ENCODE data around the gene SCGB1D2.
"Not testable (repeated sequence)": the region's sequence is repeated elsewhere in the genome, so short reads cannot be mapped to it uniquely, and the experiment has no call there.

SCGB1D2 gene, protein sequence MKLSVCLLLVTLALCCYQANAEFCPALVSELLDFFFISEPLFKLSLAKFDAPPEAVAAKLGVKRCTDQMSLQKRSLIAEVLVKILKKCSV

DNA sequence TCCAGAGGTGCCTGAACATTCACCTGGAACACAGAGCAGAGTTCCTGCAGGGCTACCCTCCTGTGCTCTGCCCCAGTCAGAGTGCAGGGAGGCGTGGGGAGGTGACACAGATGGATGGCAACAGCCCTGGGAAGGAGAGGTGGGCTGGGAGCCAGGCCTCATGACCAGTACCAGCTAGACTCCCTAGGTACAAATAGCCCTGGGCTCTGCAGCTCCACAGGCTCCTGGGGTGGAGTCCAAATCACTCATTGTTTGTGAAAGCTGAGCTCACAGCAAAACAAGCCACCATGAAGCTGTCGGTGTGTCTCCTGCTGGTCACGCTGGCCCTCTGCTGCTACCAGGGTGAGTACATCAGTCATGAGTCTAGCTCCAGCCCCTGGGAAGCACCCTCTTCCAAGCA, at the start of gene SCGB1D2:
Gene SCGB1D2, plus strand, starts transcription at position 219 of the 400 bp plus-strand sequence. Its CDS starts 69 bp downstream, at position 288.
- CTCF ChIA-PET, result interaction anchor here (0.7 to 1.5 kb wide), 4 partner anchors 14 to 69 kb away, joined by 3 to 5 read pairs (median 3); no protein-coding TSS in a partner anchor
- no peak for DNase-seq (ENCODE audit: extremely low spot score)

DNA sequence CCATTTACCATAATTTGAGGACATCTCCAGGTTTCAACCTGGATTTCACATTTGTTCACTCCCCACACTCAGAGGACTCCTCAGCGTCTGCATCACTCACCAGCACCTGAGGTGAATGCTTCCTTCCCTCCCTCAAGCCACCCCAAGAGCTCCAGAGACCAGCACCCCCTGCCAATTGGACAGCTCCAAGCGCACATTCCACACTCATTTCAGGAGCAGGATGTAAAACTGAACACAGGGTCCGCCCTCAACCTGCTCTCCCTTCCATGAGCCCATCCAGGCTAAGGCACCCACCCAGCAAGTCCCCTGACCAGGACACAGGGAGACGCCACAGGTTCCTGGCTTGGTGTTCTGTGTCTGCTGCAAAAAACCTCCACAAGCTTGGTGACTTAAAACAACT, 48.1 kb upstream of the SCGB1D2 start:
- ChIA-PET CTCF (interaction anchor here (1.2 kb wide), 1 partner anchor 22 kb away, joined by 3 read pairs; no protein-coding TSS in a partner anchor), POLR2A (no interaction called here)
- DNase-seq (ENCODE audit: extremely low spot score), result no peak
- TF ChIP-seq, protein P1, sequence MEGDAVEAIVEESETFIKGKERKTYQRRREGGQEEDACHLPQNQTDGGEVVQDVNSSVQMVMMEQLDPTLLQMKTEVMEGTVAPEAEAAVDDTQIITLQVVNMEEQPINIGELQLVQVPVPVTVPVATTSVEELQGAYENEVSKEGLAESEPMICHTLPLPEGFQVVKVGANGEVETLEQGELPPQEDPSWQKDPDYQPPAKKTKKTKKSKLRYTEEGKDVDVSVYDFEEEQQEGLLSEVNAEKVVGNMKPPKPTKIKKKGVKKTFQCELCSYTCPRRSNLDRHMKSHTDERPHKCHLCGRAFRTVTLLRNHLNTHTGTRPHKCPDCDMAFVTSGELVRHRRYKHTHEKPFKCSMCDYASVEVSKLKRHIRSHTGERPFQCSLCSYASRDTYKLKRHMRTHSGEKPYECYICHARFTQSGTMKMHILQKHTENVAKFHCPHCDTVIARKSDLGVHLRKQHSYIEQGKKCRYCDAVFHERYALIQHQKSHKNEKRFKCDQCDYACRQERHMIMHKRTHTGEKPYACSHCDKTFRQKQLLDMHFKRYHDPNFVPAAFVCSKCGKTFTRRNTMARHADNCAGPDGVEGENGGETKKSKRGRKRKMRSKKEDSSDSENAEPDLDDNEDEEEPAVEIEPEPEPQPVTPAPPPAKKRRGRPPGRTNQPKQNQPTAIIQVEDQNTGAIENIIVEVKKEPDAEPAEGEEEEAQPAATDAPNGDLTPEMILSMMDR (IDR thresholded peaks at IDR 0.05; ENCODE audit: control extremely low read depth, extremely low read depth, low read depth, missing control alignments), result no peak

More for the DNA sequence above, at the start of gene SCGB1D2:
- TF ChIP-seq, protein P1 (IDR thresholded peaks at IDR 0.05; ENCODE audit: control extremely low read depth, extremely low read depth, low read depth, missing control alignments), result no peak
- POLR2A ChIA-PET, result no interaction called here

DNA sequence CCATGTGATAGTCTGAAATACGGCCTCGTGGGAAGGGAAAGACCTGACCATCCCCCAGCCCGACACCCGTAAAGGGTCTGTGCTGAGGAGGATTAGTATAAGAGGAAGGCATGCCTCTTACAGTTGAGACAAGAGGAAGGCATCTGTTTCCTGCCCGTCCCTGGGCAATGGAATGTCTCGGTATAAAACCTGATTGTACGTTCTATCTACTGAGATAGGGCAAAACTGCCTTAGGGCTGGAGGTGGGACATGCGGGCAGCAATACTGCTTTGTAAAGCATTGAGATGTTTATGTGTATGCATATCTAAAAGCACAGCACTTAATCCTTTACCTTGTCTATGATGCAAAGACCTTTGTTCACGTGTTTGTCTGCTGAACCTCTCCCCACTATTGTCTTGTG, 47.0 kb upstream of the SCGB1D2 start:
- DNase-seq (ENCODE audit: extremely low spot score); POLR2A ChIA-PET; CTCF ChIA-PET: not testable (repeated sequence)

DNA sequence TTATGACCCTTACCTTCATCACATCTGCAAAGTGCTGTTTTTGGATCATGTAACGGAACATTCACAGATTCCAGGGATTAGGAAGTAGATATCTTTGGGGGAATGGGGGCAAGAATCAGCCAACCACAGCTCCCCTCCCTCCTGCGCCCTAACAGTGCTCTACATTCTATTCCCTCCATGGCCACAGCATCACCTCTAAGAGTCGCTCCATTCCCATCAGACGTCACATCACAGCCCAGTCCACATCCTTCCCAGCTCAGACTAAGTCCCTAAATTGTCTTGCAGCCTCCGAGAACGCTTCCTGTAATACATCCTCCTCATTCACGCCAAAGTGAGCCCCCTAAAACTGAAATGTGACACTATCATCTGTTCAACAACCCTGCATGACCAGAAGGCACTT, 46.1 kb upstream of the SCGB1D2 start:
- POLR2A ChIA-PET, result no interaction called here
- TF ChIP-seq, protein P1 (IDR thresholded peaks at IDR 0.05; ENCODE audit: control extremely low read depth, extremely low read depth, low read depth, missing control alignments), result no peak
- CTCF ChIA-PET, result no interaction called here
- DNase-seq (ENCODE audit: extremely low spot score), result no peak

DNA sequence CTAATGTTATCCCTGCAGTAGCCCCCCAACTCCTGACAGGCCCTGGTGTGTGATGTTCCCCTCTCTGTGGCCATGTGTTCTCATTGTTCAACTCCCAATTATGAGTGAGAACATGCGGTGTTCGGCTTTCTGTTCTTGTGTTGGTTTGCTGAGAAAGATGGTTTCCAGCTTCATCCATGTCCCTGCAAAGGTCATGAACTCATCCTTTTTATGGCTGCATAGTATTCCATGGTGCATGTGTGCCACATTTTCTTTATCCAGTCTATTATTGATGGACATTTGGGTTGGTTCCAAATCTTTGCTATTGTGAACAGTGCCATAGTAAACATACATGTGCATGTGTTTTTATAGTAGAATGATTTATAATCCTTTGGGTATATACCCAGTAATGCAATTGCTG, 44.6 kb upstream of the SCGB1D2 start:
- DNase-seq (ENCODE audit: extremely low spot score); POLR2A ChIA-PET; CTCF ChIA-PET: not testable (repeated sequence)

DNA sequence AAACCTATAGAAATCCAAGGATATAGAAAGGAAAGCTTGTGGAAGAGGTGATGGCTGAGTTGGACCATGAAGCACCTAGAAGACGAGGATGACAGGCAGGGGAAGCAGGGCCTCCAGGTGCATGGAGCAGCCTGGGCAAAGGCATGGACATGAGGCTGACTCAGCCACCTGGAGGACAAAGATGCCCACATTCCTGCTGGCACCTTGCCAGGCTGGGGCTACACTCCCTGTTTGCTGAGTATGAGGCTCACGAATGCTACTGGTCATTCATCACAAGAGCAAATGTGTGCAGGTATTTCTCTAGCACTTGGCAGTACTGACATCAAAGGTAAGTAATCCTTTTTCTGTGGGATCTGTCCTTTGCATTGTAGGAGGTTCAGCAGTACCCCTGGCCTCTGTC, 40.7 kb upstream of the SCGB1D2 start:
- CTCF ChIA-PET, result interaction anchor here (1.2 kb wide), 1 partner anchor 120 kb away, joined by 3 read pairs; no protein-coding TSS in a partner anchor
- no peak for DNase-seq (ENCODE audit: extremely low spot score)
- POLR2A ChIA-PET, result no interaction called here
- TF ChIP-seq, protein P1 (IDR thresholded peaks at IDR 0.05; ENCODE audit: control extremely low read depth, extremely low read depth, low read depth, missing control alignments), result no peak

DNA sequence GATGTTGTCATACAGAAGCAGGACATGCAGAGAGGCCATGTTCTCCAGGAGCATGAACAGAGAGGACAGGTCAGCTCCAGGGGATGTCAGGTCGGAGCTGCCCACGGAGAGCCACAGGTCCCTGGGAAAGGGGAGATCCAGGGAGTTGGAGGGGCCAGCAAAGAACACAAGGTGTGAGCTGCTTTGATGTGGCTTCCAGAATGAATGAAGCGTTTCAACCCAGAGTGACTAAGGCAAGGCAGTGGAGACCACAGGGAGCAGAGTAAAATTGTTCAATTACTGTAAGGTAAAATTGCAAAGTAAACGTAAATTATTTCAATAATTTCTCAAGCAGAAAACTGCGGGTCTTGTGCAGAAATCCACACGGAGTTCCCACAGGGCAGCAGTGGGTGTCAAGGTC, 39.1 kb upstream of the SCGB1D2 start:
- POLR2A ChIA-PET, result no interaction called here
- TF ChIP-seq, protein P1 (IDR thresholded peaks at IDR 0.05; ENCODE audit: control extremely low read depth, extremely low read depth, low read depth, missing control alignments), result no peak
- no peak for DNase-seq (ENCODE audit: extremely low spot score)
- CTCF ChIA-PET, result interaction anchor here (1.0 kb wide), 1 partner anchor 10 kb away, joined by 3 read pairs; no protein-coding TSS in a partner anchor

DNA sequence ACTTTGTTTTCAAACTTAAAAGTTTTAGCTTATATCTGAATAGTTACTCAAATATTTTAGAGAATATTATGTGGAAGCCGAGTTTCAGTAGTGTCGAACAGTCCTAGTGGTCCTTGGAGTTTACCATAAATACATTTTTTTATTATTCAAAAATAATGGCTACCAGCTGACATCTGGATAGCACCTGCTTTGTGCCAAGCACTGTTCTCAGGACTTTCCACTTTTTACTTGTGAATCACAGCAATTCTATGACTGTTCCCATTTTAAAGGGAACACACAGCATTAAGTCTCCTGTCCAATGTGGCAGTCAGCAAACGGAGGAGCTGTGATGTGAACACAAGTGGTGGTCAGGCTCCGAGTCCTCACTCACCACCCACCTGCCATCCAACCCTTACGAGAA, 37.6 kb upstream of the SCGB1D2 start:
- POLR2A ChIA-PET, result no interaction called here
- CTCF ChIA-PET, result interaction anchor here (1.0 to 1.2 kb wide), 3 partner anchors 20 to 106 kb away, joined by 3 to 4 read pairs (median 3); no protein-coding TSS in a partner anchor
- TF ChIP-seq, protein P1 (IDR thresholded peaks at IDR 0.05; ENCODE audit: control extremely low read depth, extremely low read depth, low read depth, missing control alignments), result no peak
- DNase-seq (ENCODE audit: extremely low spot score), result no peak
